Heart right ventricle (tissue), 16 donors: ENCODE measurements around the gene NSFL1C. TPM values are rescaled to one million over a fixed set of nuclear protein-coding genes. Genes with fewer than 3 reads are reported as not detected.
A peak's percentile ranks its signal among the peaks of the same experiment; 100 is the strongest.

Source experiments
- ATAC-seq, 8 donors: fragments of 200-7000 bp; cut with Tn5 transposase; one replicate each; pipeline ENCODE4 v1.9.1; 2020; ENCODE audit warnings: mild to moderate bottlenecking in 8 of 8, moderate library complexity in 8 of 8, moderate number of reproducible peaks in 1 of 8
- DNase-seq, 2 donors: peaks; one replicate each; pipeline ENCODE4 v3.0.0-alpha.2; 2020
- H3K27ac ChIP-seq, 10 donors: fragments of 200-600 bp; sonication (generic) in 2 of 10; one replicate each; pipeline versions ENCODE4 v1.5.0 to v1.8.0; 2020 to 2022; ENCODE audit warnings: mild to moderate bottlenecking in 3 of 10
- H3K27me3 ChIP-seq, 7 donors: fragments of 200-600 bp; one replicate each; pipeline ENCODE4 v1.8.0; 2021 to 2022; ENCODE audit warnings: mild to moderate bottlenecking in 2 of 7
- H3K36me3 ChIP-seq, 9 donors: fragments of 200-600 bp; sonication (generic) in 1 of 9; one replicate each; pipeline versions ENCODE4 v1.5.0 to v1.8.0; 2020 to 2022; ENCODE audit warnings: mild to moderate bottlenecking in 2 of 9
- H3K4me1 ChIP-seq, 9 donors: fragments of 200-600 bp; sonication (generic) in 1 of 9; one replicate each; pipeline versions ENCODE4 v1.5.0 to v1.8.0; 2020 to 2022; ENCODE audit warnings: mild to moderate bottlenecking in 4 of 9
- H3K4me3 ChIP-seq, 10 donors: fragments of 200-600 bp; sonication (generic) in 2 of 10; one replicate each; pipeline versions ENCODE4 v1.5.0 to v1.8.0; 2020 to 2022; ENCODE audit warnings: mild to moderate bottlenecking in 7 of 10, moderate library complexity in 2 of 10
- H3K9me3 ChIP-seq, 11 donors: fragments of 200-600 bp in 10 of 11; sonication (generic) in 2 of 11; one replicate each; pipeline versions ENCODE4 v1.5.0 to v1.8.0; 2013 to 2022; ENCODE audit warnings: mild to moderate bottlenecking in 2 of 11, control low read depth in 1 of 11, moderate library complexity in 1 of 11
- WGBS, 2 donors: extraction: QIAGEN DNeasy Blood & Tissue Kit; methylation state at CpG; one replicate each; pipeline ENCODE4 v1.1.7; 2013; ENCODE audit warnings: inconsistent platforms in 1 of 2; 5-methylcytosine and 5-hydroxymethylcytosine counted together
- intact Hi-C, 10 donors: fragments of 100-400 bp; cut with DNase I; formaldehyde crosslinking; loops; one replicate each; pipeline versions ENCODE4 v1.11.1 to v1.14.2; 2022
- polyA plus RNA-seq, 2 donors: library from polyadenylated mRNA; stranded (reverse); fragments of 200-250 nt; gene quantifications; one replicate each; pipeline ENCODE4 v1.2.3, GENCODE V29; 2013
- total RNA-seq, 10 donors: library from RNA; stranded (reverse); fragmentation: NEBNext Ultra II Directional in 3 of 10; extraction: Animal tissue kit (Norgen Biotek cat#: 25700) in 3 of 10; gene quantifications; one replicate each; pipeline versions ENCODE4 v1.2.1 to v1.2.4, GENCODE V29; 2021 to 2023
- TF ChIP-seq, protein P1 (sequence below), 9 donors: fragments of 200-600 bp; sonication (generic) in 2 of 9; IDR thresholded peaks; one replicate each; pipeline versions ENCODE4 v1.5.0 to v1.8.0; 2021 to 2022; ENCODE audit warnings: antibody characterized with exemption in 9 of 9, mild to moderate bottlenecking in 5 of 9, moderate library complexity in 1 of 9
- donor health status: Arrhythmogenic right ventricular cardiomyopathy.
- donor health status: ischemic (EF 13 %, LVEDD 7.1; RV severe dilation, severe dysfunction).
- donor health status: healthy with polysubstance abuse.
- donor health status: DM: no; HTN: yes; CAD: no.
- donor health status: DM: no; HTN: no; CAD: no.
- donor health status: ischemic (EF 25% LVEDD 6.9; RV normal size, moderate dysfunction).
- donor health status: ischemic (EF 25% LVEDD 5.7; RV mildly dilated, moderate dysfunction).
- donor health status: healthy.
- donor health status: DM: yes; HTN: yes; CAD: no.
- donor health status: Ischemic cardiomyopathy.
- donor health status: ischemic (EF 35%, LVEDD 5.7; RV mildly dilated, moderate dysfunction).
- donor health status: nonischemic (EF 11% LVEDD 7.7; RV severe dilation, severe dysfunction).
- donor health status: DM: yes; HTN: yes; CAD: no.
- donor health status: PGD.
- donor health status: ischemic (EF 29% LVEDD 5.4; RV normal size, mild dysfunction).
- donor health status: nonischemic (EF 23%, LVEDD 6.1; RV moderate dilation, normal function).

Gene NSFL1C
- total and polyA plus RNA-seq, 12 donors = 39.4 to 75.6 (median 62.7) TPM

DNA sequence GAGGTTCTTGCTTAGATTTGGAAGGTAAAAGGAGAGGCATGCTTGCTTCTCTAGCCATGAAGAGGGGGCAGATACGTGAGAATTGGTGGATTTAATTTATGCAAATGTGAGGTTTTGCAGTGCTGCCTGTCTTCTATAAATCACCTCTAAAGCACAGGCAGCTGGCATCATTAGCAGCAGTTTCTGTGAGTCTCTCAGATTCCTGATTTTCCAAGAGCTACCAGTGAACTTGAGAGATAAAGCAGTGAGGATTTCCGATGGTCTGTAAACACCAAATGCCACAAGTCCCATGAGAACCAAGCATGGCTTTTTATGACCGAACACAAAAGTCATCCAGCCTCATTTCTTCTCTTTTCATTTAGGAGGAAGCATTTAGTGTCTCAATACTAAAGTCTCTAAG is 27.8 kb upstream of the NSFL1C start:
- TF ChIP-seq, protein P1, sequence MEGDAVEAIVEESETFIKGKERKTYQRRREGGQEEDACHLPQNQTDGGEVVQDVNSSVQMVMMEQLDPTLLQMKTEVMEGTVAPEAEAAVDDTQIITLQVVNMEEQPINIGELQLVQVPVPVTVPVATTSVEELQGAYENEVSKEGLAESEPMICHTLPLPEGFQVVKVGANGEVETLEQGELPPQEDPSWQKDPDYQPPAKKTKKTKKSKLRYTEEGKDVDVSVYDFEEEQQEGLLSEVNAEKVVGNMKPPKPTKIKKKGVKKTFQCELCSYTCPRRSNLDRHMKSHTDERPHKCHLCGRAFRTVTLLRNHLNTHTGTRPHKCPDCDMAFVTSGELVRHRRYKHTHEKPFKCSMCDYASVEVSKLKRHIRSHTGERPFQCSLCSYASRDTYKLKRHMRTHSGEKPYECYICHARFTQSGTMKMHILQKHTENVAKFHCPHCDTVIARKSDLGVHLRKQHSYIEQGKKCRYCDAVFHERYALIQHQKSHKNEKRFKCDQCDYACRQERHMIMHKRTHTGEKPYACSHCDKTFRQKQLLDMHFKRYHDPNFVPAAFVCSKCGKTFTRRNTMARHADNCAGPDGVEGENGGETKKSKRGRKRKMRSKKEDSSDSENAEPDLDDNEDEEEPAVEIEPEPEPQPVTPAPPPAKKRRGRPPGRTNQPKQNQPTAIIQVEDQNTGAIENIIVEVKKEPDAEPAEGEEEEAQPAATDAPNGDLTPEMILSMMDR (IDR thresholded peaks at IDR 0.05) = no peak
- Histone ChIP-seq H3K4me1 (peaks cover 0 to 36% (median 6%) of the 10 kb centered on the region in 9 donors), H3K4me3 (no peak overlapping the region), H3K27ac (peak overlapping the region in 1 of 10 donors; percentile 92), H3K9me3 (peaks cover 0 to 3% (median 0%) of the 10 kb centered on the region in 11 donors), H3K27me3 (peaks cover 0 to 6% (median 0%) of the 10 kb centered on the region in 7 donors), H3K36me3 (no peaks in the 10 kb centered on the region)
- intact Hi-C loops = no loop called here
- ATAC-seq = no peak
- WGBS, 2 donors = 43 to 47% methylated on average over 3 of the region's 3 CpGs
- DNase-seq = no peak

DNA sequence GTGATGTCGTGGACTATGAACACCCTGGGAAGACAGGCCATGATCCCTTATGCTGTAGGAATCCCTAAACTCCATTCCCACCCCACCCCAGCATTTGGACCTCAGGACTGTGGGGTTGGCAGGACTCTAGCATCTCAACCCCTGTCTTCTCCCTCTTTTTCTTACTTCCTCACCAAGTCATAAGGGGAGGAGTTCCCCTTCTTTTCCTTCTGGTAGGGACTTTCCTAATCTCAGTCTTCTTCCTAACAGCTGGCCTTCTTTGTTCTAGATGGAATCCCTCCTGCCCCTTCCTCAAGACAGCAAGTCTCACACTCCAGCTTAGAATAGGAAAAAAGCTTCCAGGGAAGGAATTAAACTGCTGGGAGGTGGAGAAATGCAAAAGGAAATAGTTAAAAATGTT is 26.9 kb upstream of the NSFL1C start:
- peaks cover 0 to 38% (median 6%) of the 10 kb centered on the region in 9 donors for H3K4me1 ChIP-seq
- H3K27me3 ChIP-seq = peaks cover 0 to 2% (median 0%) of the 10 kb centered on the region in 7 donors
- no peak for ATAC-seq
- H3K9me3 ChIP-seq = peaks cover 0 to 3% (median 0%) of the 10 kb centered on the region in 11 donors
- TF ChIP-seq, protein P1 (IDR thresholded peaks at IDR 0.05) = no peak
- H3K27ac ChIP-seq = peak overlapping the region in 1 of 10 donors; percentile 92
- H3K4me3 ChIP-seq = no peak overlapping the region
- WGBS, 2 donors = 69 to 92% methylated on average over 1 of the region's 1 CpG
- DNase-seq = no peak
- no peaks in the 10 kb centered on the region for H3K36me3 ChIP-seq
- intact Hi-C loops = no loop called here

DNA sequence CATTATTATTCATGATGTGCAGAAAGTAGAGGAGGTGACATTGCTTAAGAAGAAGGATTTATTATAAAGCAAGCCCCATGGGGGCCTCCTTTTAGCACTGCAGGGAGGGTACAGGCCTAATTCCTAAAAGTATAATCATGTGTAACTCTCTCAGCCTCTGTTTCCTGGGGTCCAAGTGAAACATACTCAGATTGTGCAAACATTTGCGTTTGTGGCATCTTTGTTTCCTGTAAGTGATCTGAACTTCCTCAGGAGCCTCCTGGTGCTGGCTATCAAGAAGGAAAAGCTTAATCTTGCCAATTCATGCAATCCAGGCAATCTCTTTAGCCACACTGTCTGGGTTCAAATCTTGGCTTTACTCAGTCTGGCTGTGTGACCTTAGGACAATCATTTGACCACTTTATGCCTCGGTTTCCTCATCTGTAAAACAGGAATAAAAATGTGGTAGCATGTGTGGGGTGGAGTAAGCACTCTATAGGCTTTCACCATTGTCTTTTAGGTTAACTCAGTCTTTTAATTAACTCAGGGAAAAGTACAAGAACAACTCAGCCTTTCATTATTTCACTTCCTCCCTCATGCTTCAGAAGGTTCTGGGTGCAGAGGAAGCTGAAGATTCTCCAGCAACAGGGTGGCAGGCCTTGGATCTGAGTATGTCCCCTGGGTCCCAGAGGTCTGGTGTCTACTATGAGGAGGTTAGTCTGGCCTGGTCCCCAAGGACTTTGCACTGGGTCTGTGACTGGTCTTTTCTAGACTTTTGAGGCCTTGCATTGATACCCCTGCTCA is 25.4 kb upstream of the NSFL1C start:
- intact Hi-C loops = no loop called here
- no peak for DNase-seq
- peak in 5 of 8 donors; percentile 27 to 55 (median 36) for ATAC-seq
- WGBS, 2 donors = 53 to 64% methylated on average over 2 of the region's 2 CpGs
- H3K4me3 ChIP-seq = peak overlapping the region in 2 of 10 donors; percentile 8 to 55
- H3K9me3 ChIP-seq = peaks cover 0 to 3% (median 0%) of the 10 kb centered on the region in 11 donors
- peaks cover 0 to 52% (median 6%) of the 10 kb centered on the region in 9 donors for H3K4me1 ChIP-seq
- peaks cover 0 to 2% (median 0%) of the 10 kb centered on the region in 7 donors for H3K27me3 ChIP-seq
- peak overlapping the region in 8 of 10 donors; percentile 6 to 92 (median 44) for H3K27ac ChIP-seq
- H3K36me3 ChIP-seq = no peaks in the 10 kb centered on the region
- TF ChIP-seq, protein P1 (IDR thresholded peaks at IDR 0.05) = no peak

DNA sequence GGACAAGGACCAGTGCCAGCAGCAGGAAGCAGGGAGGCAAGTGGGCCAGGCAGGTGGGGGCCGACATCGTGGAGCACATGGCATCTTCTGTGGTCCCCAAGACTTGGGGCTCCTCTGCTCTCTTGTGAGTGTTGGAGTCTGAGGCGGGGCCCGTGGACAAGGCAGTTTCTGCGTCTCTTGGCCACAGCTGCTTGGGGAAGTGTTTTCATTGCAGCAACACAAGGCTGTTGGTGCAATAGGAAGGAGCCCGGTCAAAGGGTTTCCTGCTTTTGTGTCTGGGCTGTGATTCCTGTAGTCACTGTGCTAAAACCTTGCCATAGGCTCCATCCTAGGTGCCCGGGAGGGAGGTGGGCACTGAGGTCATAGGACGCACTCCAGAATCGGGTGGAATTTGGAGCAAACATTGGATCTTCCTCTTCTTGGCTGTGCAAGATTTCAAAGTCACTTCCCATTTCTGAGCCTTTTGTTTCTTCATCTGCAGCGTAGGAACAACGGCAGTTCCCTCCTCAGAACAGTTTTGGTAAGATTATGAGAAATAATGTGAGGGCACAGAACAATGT is 24.7 kb upstream of the NSFL1C start, which contains the start of gene SIRPB2:
Gene SIRPB2 (minus strand): TSS at position 140 of the 560 bp plus-strand sequence. CDS start 61 bp downstream, at position 79.
- DNase-seq (peak; percentile 42 to 50), ATAC-seq (peak; percentile 77 to 82 (median 78))
- H3K4me1 ChIP-seq = peaks cover 0 to 56% (median 6%) of the 10 kb centered on the region in 9 donors
- H3K4me3 ChIP-seq = peak within 1 kb of the TSS in 8 of 10 donors; percentile 8 to 55 (median 20)
- intact Hi-C loops = no loop called here
- no peaks in the 10 kb centered on the region for H3K36me3 ChIP-seq
- H3K27ac ChIP-seq = peak within 1 kb of the TSS in 9 of 10 donors; percentile 22 to 92 (median 61)
- WGBS, 2 donors = 54 to 57% methylated on average over 11 of the region's 11 CpGs
- TF ChIP-seq, protein P1 (IDR thresholded peaks at IDR 0.05) = no peak
- peaks cover 0 to 3% (median 0%) of the 10 kb centered on the region in 11 donors for H3K9me3 ChIP-seq
- peaks cover 0 to 2% (median 0%) of the 10 kb centered on the region in 7 donors for H3K27me3 ChIP-seq
